GM23338 (cell line): Measurements from ENCODE around the gene RAD18. TPM values are rescaled to one million over a fixed set of nuclear protein-coding genes. Genes with fewer than 3 reads are reported as not detected.

Source experiments
- ATAC-seq: fragments of 200-7000 bp; cut with Tn5 transposase; 3 replicates; pipeline ENCODE4 v1.9.1; 2020
- DNase-seq: peaks from one replicate; pipeline ENCODE4 v3.0.0-alpha.2; 2015; ENCODE audit warnings: low spot score
- H2AFZ ChIP-seq: fragments of 200-600 bp; sonication (generic); 2 replicates; pipeline ENCODE4 v1.8.0; 2016; ENCODE audit warnings: antibody characterized with exemption, mild to moderate bottlenecking, moderate library complexity
- H3F3A ChIP-seq: fragments of 200-600 bp; sonication (generic); replicated peaks from 2 replicates; pipeline ENCODE4 v1.8.0; 2017; ENCODE audit warnings: antibody characterized with exemption, mixed run types, low read depth
- H3K27ac ChIP-seq: fragments of 200-600 bp; sonication (generic); 2 replicates; pipeline ENCODE4 v1.6.1; 2016; ENCODE audit warnings: low read depth
- H3K27me3 ChIP-seq: fragments of 200-600 bp; sonication (generic); 2 replicates; pipeline ENCODE4 v1.8.0; 2016; ENCODE audit warnings: mild to moderate bottlenecking, mixed run types, moderate library complexity; ENCODE audit not compliant: insufficient read depth
- H3K36me3 ChIP-seq: fragments of 200-600 bp; sonication (generic); 2 replicates; pipeline ENCODE4 v1.8.0; 2016; ENCODE audit warnings: mild to moderate bottlenecking; ENCODE audit not compliant: insufficient read depth
- H3K4me1 ChIP-seq: fragments of 200-600 bp; sonication (generic); 2 replicates; pipeline ENCODE4 v1.8.0; 2016; ENCODE audit warnings: mild to moderate bottlenecking, moderate library complexity; ENCODE audit not compliant: insufficient read depth
- H3K4me2 ChIP-seq: fragments of 200-600 bp; sonication (generic); 2 replicates; pipeline ENCODE4 v1.7.1; 2017; ENCODE audit warnings: mixed run types
- H3K4me3 ChIP-seq: fragments of 200-600 bp; sonication (generic); 2 replicates; pipeline ENCODE4 v1.6.1; 2016; ENCODE audit warnings: mixed run types
- H3K79me2 ChIP-seq: fragments of 200-600 bp; sonication (generic); replicated peaks from 2 replicates; pipeline ENCODE4 v1.8.0; 2017; ENCODE audit warnings: mild to moderate bottlenecking; ENCODE audit not compliant: insufficient read depth
- H3K9me2 ChIP-seq: fragments of 200-600 bp; sonication (generic); 2 replicates; pipeline ENCODE4 v1.8.0; 2017; ENCODE audit not compliant: insufficient read depth
- H4K20me1 ChIP-seq: fragments of 200-600 bp; sonication (generic); replicated peaks from 2 replicates; pipeline ENCODE4 v1.8.0; 2017; ENCODE audit warnings: mild to moderate bottlenecking; ENCODE audit not compliant: insufficient read depth
- H3K27ac Mint-ChIP-seq: 2 replicates; pipeline ENCODE4 v1.8.0; 2020; ENCODE audit warnings: inconsistent platforms, mild to moderate bottlenecking, moderate library complexity, mixed read lengths
- H3K27me3 Mint-ChIP-seq: 3 replicates; pipeline ENCODE4 v1.8.0; 2022; ENCODE audit warnings: low read depth, mild to moderate bottlenecking, moderate library complexity, mixed read lengths, inconsistent platforms; ENCODE audit not compliant: insufficient read depth, poor library complexity
- H3K36me3 Mint-ChIP-seq: 3 replicates; pipeline ENCODE4 v1.8.0; 2021; ENCODE audit warnings: low read depth, mild to moderate bottlenecking, inconsistent platforms, moderate library complexity, mixed read lengths
- H3K4me1 Mint-ChIP-seq: 3 replicates; pipeline ENCODE4 v1.8.0; 2020; ENCODE audit warnings: mild to moderate bottlenecking, inconsistent platforms, mixed read lengths
- H3K4me3 Mint-ChIP-seq: 3 replicates; pipeline ENCODE4 v1.8.0; 2021; ENCODE audit warnings: moderate library complexity, mild to moderate bottlenecking, inconsistent platforms, mixed read lengths
- H3K9me3 Mint-ChIP-seq: 3 replicates; pipeline ENCODE4 v1.8.0; 2020; ENCODE audit warnings: moderate library complexity, mild to moderate bottlenecking, inconsistent platforms, mixed read lengths
- CREB1 ChIP-seq: fragments of 250-450 bp; sonication (Bioruptor Pico); IDR thresholded peaks from 2 replicates; pipeline ENCODE4 v1.5.0; 2020; ENCODE audit warnings: low read depth, mild to moderate bottlenecking, moderate library complexity
- EZH2 ChIP-seq: fragments of 200-600 bp; sonication (generic); IDR thresholded peaks from one replicate; pipeline ENCODE4 v1.8.0; 2017; ENCODE audit warnings: antibody characterized with exemption, mild to moderate bottlenecking, low read depth; ENCODE audit not compliant: unreplicated experiment
- EZH2phosphoT487 ChIP-seq: fragments of 200-600 bp; sonication (generic); IDR thresholded peaks from one replicate; pipeline ENCODE4 v1.8.1; 2018; ENCODE audit warnings: antibody characterized with exemption; ENCODE audit not compliant: unreplicated experiment
- JUNB ChIP-seq: IDR thresholded peaks from one replicate; pipeline ENCODE4 v1.6.1; 2016; ENCODE audit warnings: antibody characterized with exemption; ENCODE audit not compliant: unreplicated experiment
- NANOG ChIP-seq: IDR thresholded peaks from 2 replicates; pipeline ENCODE4 v1.6.1; 2016; ENCODE audit warnings: antibody characterized with exemption, borderline replicate concordance
- REST ChIP-seq: IDR thresholded peaks from one replicate; pipeline ENCODE4 v1.6.1; 2018; ENCODE audit warnings: antibody characterized with exemption; ENCODE audit not compliant: unreplicated experiment
- STAT1 ChIP-seq: IDR thresholded peaks from one replicate; pipeline ENCODE4 v1.6.1; 2016; ENCODE audit warnings: antibody characterized with exemption; ENCODE audit not compliant: unreplicated experiment
- ZNF114 ChIP-seq: fragments of 250-450 bp; sonication (Bioruptor Pico); IDR thresholded peaks from 2 replicates; pipeline ENCODE4 v1.5.0; 2020; ENCODE audit warnings: mild to moderate bottlenecking, moderate library complexity
- ZNF331 ChIP-seq: fragments of 250-450 bp; sonication (Bioruptor Pico); IDR thresholded peaks from 2 replicates; pipeline ENCODE4 v1.5.0; 2020; ENCODE audit warnings: low read depth, mild to moderate bottlenecking, moderate library complexity
- polyA plus RNA-seq: library from polyadenylated mRNA; unstranded; fragments of >200 nt; fragmentation: Nextera tagmentation; extraction: Ambion mirVana; gene quantifications from 2 replicates; pipeline ENCODE4 v1.2.1, GENCODE V29; 2016
- total RNA-seq: library from RNA; depleted of rRNA; stranded (reverse); fragments of >200 nt; shearing (Covaris generic); gene quantifications from 2 replicates; pipeline ENCODE4 v1.2.3, GENCODE V29; 2014
- TF ChIP-seq, protein P1 (sequence below), 2 experiments: fragments of 200-600 bp in 1 of 2; sonication (generic) in 1 of 2; conservative IDR thresholded peaks; 2 replicates each; pipeline versions ENCODE4 v1.5.1 to v1.6.1; 2016 to 2017; ENCODE audit warnings: antibody characterized with exemption in 2 of 2, low read depth in 2 of 2, mild to moderate bottlenecking in 2 of 2, moderate library complexity in 1 of 2
- TF ChIP-seq, protein P2 (sequence below): fragments of 250-450 bp; sonication (Bioruptor Pico); IDR thresholded peaks from 2 replicates; pipeline ENCODE4 v1.5.0; 2020; ENCODE audit warnings: mild to moderate bottlenecking, moderate library complexity

The RAD18 gene
- total and polyA plus RNA-seq, 2 experiments from 2014 or later = 25.4 to 40.1 TPM

DNA sequence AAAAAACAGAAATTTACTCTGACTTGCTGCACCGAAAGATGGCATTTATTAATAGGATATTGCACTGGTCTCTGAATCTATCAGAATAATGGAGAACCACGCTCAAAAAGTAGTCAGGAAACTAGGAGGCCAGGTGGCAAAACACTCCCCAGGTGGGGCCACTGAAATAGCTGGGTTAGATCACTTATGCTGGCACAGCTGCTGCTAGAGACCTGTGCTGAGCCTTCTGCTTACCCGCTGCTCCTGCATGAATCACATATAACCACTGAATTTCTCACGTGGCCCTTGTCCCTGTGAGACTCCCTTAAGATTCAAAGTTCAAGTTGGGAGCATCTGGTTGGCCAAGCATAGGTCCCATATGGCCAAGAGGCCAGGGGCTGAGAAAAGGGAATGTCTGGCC lies 127.9 kb downstream of the RAD18 start:
- no peak overlapping the region for H3K27ac ChIP-seq
- TF ChIP-seq CREB1 (CRISPR knock-in tag) = no peak
- TF ChIP-seq JUNB = no peak
- no peak for TF ChIP-seq STAT1
- TF ChIP-seq, protein P1, sequence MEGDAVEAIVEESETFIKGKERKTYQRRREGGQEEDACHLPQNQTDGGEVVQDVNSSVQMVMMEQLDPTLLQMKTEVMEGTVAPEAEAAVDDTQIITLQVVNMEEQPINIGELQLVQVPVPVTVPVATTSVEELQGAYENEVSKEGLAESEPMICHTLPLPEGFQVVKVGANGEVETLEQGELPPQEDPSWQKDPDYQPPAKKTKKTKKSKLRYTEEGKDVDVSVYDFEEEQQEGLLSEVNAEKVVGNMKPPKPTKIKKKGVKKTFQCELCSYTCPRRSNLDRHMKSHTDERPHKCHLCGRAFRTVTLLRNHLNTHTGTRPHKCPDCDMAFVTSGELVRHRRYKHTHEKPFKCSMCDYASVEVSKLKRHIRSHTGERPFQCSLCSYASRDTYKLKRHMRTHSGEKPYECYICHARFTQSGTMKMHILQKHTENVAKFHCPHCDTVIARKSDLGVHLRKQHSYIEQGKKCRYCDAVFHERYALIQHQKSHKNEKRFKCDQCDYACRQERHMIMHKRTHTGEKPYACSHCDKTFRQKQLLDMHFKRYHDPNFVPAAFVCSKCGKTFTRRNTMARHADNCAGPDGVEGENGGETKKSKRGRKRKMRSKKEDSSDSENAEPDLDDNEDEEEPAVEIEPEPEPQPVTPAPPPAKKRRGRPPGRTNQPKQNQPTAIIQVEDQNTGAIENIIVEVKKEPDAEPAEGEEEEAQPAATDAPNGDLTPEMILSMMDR (conservative IDR thresholded peaks at IDR 0.05; ENCODE audit: low read depth in 2 of 2) = no peak
- H3K79me2 ChIP-seq = no peaks in the 10 kb centered on the region
- H4K20me1 ChIP-seq = no peaks in the 10 kb centered on the region
- Mint-ChIP-seq H3K27me3 (no peaks in the 10 kb centered on the region), H3K36me3 (no peaks in the 10 kb centered on the region), H3K4me3 (no peak overlapping the region), H3K9me3 (no peaks in the 10 kb centered on the region), H3K4me1 (no peaks in the 10 kb centered on the region), H3K27ac (no peak overlapping the region)
- H3K4me1 ChIP-seq = no peaks in the 10 kb centered on the region
- ATAC-seq (no peak), DNase-seq (no peak)
- no peaks in the 10 kb centered on the region for H3K36me3 ChIP-seq
- H3K9me2 ChIP-seq = no peaks in the 10 kb centered on the region
- no peaks in the 10 kb centered on the region for H3F3A ChIP-seq
- H3K4me3 ChIP-seq = no peak overlapping the region
- H2AFZ ChIP-seq = no peak overlapping the region
- no peak overlapping the region for H3K4me2 ChIP-seq
- no peaks in the 10 kb centered on the region for H3K27me3 ChIP-seq

DNA sequence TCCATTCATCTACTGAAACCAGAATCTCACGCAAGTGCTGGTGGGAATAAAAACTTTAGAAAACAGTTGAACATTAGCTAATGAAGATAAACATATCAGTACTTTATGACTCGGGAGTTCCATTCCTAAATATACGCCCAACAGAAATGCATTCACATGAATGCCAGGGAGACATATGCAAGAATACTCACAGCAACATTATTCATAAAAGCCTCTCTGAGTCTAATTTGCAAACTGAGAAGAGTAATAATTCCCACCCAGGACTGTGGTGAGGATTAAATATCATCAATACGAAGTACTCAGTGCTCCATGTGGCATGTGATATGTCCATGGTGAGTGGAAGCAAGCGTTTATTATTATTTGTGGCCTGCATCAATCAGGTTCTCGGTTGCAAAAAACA lies 128.3 kb downstream of the RAD18 start:
- no peaks in the 10 kb centered on the region for H3K9me3 Mint-ChIP-seq
- no peak overlapping the region for H3K4me3 ChIP-seq
- H3K4me2 ChIP-seq = no peak overlapping the region
- no peaks in the 10 kb centered on the region for H3K27me3 ChIP-seq
- H3F3A ChIP-seq = no peaks in the 10 kb centered on the region
- H3K79me2 ChIP-seq = no peaks in the 10 kb centered on the region
- H3K4me3 Mint-ChIP-seq = no peak overlapping the region
- H3K9me2 ChIP-seq = no peaks in the 10 kb centered on the region
- no peaks in the 10 kb centered on the region for H3K27me3 Mint-ChIP-seq
- ATAC-seq (no peak), DNase-seq (no peak)
- H2AFZ ChIP-seq = no peak overlapping the region
- no peak overlapping the region for H3K27ac ChIP-seq
- H3K36me3 Mint-ChIP-seq = no peaks in the 10 kb centered on the region
- no peaks in the 10 kb centered on the region for H3K4me1 ChIP-seq
- no peaks in the 10 kb centered on the region for H3K36me3 ChIP-seq
- H3K4me1 Mint-ChIP-seq = no peaks in the 10 kb centered on the region
- no peaks in the 10 kb centered on the region for H4K20me1 ChIP-seq
- no peak overlapping the region for H3K27ac Mint-ChIP-seq
- TF ChIP-seq ZNF331 (CRISPR knock-in tag) (no peak), CREB1 (CRISPR knock-in tag) (no peak), EZH2 (no peak), EZH2phosphoT487 (no peak), JUNB (no peak), NANOG (no peak), ZNF114 (CRISPR knock-in tag) (no peak), REST (no peak)
- TF ChIP-seq, protein P2, sequence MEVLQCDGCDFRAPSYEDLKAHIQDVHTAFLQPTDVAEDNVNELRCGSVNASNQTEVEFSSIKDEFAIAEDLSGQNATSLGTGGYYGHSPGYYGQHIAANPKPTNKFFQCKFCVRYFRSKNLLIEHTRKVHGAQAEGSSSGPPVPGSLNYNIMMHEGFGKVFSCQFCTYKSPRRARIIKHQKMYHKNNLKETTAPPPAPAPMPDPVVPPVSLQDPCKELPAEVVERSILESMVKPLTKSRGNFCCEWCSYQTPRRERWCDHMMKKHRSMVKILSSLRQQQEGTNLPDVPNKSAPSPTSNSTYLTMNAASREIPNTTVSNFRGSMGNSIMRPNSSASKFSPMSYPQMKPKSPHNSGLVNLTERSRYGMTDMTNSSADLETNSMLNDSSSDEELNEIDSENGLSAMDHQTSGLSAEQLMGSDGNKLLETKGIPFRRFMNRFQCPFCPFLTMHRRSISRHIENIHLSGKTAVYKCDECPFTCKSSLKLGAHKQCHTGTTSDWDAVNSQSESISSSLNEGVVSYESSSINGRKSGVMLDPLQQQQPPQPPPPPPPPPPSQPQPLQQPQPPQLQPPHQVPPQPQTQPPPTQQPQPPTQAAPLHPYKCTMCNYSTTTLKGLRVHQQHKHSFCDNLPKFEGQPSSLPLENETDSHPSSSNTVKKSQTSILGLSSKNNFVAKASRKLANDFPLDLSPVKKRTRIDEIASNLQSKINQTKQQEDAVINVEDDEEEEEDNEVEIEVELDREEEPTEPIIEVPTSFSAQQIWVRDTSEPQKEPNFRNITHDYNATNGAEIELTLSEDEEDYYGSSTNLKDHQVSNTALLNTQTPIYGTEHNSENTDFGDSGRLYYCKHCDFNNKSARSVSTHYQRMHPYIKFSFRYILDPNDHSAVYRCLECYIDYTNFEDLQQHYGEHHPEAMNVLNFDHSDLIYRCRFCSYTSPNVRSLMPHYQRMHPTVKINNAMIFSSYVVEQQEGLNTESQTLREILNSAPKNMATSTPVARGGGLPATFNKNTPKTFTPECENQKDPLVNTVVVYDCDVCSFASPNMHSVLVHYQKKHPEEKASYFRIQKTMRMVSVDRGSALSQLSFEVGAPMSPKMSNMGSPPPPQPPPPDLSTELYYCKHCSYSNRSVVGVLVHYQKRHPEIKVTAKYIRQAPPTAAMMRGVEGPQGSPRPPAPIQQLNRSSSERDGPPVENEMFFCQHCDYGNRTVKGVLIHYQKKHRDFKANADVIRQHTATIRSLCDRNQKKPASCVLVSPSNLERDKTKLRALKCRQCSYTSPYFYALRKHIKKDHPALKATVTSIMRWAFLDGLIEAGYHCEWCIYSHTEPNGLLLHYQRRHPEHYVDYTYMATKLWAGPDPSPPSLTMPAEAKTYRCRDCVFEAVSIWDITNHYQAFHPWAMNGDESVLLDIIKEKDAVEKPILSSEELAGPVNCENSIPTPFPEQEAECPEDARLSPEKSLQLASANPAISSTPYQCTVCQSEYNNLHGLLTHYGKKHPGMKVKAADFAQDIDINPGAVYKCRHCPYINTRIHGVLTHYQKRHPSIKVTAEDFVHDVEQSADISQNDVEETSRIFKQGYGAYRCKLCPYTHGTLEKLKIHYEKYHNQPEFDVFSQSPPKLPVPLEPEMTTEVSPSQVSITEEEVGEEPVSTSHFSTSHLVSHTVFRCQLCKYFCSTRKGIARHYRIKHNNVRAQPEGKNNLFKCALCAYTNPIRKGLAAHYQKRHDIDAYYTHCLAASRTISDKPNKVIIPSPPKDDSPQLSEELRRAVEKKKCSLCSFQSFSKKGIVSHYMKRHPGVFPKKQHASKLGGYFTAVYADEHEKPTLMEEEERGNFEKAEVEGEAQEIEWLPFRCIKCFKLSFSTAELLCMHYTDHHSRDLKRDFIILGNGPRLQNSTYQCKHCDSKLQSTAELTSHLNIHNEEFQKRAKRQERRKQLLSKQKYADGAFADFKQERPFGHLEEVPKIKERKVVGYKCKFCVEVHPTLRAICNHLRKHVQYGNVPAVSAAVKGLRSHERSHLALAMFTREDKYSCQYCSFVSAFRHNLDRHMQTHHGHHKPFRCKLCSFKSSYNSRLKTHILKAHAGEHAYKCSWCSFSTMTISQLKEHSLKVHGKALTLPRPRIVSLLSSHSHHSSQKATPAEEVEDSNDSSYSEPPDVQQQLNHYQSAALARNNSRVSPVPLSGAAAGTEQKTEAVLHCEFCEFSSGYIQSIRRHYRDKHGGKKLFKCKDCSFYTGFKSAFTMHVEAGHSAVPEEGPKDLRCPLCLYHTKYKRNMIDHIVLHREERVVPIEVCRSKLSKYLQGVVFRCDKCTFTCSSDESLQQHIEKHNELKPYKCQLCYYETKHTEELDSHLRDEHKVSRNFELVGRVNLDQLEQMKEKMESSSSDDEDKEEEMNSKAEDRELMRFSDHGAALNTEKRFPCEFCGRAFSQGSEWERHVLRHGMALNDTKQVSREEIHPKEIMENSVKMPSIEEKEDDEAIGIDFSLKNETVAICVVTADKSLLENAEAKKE (CRISPR knock-in tag) = no peak
